NCI-H187 (cell line): ENCODE results near the gene PPP1R15B.

Source experiments
- DNase-seq, 2 experiments: peaks; one replicate each; lab custom pipeline; 2025; lab: John Stamatoyannopoulos, UW

The PPP1R15B gene

GRCh38 chr1:204411451-204412204 lies at the start of gene PPP1R15B:
Gene PPP1R15B, minus strand, starts transcription at chr1:204411817. Its CDS starts 406 bp downstream, at chr1:204411411.
- peak; percentile 99 to 100 for DNase-seq

GRCh38 chr1:204460346-204460745 lies 48.7 kb upstream of the PPP1R15B start:
- no peak for DNase-seq

- no peak for DNase-seq
These were observed 48.1 kb upstream of the PPP1R15B start for GRCh38 chr1:204459706-204460105.

DNA sequence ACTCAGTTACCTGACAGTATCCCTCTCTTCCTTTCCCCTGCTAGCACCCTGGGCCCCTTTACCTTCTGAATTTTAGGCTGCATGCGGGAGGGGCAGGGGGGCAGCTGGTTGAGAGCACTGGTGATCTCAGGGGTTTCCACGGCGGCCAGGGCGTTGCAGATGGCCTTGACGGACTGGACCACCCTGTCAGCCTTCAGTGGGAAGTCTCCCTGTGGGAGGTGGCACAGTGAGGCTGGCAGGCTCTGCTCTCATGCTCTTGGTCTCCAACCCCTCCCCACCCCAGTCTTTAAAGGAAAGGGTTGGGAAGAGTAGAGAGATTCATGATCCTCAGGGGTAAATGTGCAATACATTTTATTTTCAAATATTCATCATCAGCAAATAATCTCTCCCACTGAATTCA lies 46.0 kb upstream of the PPP1R15B start:
- no peak for DNase-seq

DNA sequence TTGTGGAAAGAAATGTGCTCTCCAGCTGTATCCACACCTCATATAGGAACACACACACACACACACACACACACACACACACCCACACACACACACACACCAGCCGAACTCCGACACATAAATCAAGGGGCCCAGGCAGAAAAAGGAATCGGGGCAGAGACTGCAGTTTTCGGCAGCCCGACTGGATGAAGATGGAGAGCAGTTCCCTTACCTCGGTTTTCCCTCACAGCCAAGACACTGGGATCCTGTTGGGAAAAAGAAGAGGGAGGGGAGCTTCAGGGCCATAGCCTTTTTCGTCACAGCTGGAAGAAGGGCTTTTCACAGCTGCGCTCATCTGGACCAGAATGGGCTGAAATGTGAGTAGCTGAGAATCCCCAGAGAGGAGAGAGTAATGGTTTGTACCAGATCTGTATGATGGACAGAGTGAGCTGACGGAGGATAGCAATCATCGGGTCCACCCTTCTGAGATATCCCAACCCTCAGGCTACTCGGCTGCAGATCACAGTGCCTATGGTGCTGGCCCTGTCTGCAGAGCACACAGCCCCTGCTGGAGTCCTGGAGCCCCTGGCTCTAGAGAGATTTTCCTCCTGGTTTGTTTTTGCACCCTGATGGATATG lies 45.3 kb upstream of the PPP1R15B start:
- no peak for DNase-seq

GRCh38 chr1:204455831-204456145 lies 44.2 kb upstream of the PPP1R15B start:
- no peak for DNase-seq

DNA sequence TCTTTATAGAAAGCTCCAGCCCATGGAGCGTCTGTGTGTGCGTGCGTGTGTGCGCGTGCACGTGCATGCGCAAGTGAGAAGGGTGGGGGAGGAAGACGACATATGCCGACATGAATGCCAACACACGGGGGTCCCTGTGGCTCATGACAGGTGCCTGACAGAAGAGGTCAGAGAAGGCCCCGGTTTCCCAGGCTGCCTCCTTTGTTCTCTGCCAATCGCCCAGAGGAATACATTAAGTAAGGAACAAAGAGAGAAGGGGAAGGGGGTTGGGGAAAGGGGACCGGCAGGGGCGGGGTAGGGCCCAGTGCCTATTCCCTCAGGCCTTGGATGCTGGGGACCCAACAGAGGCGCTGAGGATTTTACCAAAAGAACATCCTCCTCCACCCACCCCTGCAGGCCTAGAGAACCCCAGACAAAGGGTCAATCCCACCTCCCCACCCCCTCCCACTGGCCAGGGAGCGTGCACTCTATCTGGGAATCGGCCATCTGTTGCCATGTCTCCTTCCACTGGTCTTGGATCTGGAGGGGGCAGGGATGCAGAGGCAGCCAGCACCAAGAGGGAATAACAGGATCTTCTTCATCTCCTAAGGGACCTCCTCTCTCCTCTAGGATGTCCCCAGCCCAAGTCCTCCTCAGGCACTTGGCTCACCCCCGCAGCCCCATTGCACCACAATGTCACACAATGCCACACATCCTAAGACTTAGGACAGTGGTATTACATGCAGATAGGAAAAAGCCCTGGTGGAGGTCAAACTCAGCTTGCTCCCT lies 43.6 kb upstream of the PPP1R15B start:
- no peak for DNase-seq

- DNase-seq, result no peak
These were observed 42.9 kb upstream of the PPP1R15B start for GRCh38 chr1:204454476-204454875.

DNA sequence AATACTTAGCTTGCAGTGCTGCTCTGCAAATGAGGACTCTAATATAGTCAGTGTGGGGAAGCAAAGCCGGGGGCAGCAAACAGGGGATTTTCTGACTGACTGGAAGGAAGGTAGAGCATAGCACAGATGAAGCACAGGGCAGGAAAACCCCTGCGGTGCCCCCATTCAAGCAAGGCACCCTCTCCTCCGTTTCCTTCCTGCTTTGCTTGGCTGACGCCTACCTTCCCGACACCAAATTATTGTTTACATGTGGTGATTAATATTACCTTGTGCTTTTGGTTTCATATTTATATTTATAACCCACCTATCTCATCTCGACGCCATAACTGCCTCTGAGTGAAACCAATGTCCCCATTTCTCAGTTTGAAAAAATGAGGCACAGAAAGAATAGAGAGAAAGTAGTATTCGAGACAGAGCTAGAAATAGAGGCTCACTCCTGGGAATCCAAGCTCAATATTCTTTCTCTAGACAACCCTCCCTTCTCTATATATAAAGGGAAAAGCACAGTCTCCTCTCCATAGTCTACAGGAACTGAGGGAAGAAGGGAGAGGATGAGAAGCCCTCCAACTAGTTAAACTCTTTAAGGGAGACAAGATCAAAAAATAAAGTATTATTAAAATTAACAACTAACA lies 41.6 kb upstream of the PPP1R15B start:
- DNase-seq, result no peak

- no peak for DNase-seq
These were observed 39.9 kb upstream of the PPP1R15B start for GRCh38 chr1:204451352-204452124.

- no peak for DNase-seq
These were observed 39.0 kb upstream of the PPP1R15B start for GRCh38 chr1:204450461-204451257.

- no peak for DNase-seq
These were observed 38.2 kb upstream of the PPP1R15B start for GRCh38 chr1:204449678-204450280.

DNA sequence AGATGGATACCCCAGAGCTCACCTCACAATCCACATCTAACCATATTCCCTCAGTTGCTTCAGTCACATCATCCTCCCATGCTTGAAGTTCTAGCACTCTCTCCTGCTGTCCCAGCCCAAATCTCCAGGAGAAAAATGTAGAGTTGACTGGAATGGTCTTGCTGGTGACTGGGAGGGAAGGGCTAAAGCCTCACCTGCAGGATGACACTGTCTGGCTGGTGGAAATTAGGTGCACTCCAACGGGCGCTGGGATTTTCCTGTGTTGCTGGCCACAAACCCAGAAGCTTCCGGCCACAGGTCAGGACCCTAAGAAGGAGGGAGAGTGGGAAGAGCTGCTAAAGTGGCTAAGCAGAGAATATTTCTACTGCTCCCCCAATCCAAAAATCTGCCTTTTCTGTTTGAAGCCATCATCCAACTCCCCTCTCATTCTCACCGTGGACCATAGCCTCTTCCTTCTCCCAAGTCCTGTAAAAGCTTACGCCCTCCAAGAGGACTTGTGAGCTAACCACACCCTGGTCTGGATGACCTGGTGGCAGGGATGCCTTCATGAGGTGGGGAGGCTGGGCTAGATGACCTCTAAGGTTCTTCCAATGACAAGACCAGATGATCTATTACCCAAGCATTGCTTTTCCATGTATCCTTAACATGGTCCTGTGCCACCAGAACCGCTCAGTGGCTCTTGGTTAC lies 37.5 kb upstream of the PPP1R15B start:
- DNase-seq, result no peak

DNA sequence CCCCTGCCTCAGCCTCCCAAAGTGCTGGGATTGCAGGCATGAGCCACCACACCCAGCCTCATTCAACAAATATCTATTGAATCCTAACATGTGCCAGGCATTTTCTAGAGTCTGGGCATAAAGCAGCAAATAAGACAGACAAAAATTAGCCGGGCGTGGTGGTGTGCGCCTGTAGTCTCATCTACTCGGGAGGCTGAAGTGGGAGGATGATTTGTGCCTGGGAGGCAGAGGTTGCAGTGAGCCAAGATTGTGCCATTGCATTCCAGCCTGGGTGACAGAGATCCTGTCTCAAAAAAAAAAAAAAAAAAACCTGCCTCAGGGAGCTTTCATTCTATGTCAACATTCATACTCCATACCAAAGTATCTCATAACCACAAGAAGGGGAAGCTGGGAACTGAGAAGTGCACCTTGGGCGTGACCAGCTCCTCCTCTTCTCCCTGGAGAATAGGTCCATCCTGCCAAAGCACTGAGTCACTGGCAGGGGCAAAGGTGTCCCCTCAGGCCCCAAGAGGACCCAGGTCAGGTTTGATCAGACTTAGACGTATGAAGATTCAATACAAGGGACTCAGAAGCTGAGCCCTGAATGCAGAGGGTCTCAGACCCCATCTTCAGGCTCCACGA lies 36.8 kb upstream of the PPP1R15B start:
- no peak for DNase-seq

- DNase-seq, result no peak
These were observed 36.1 kb upstream of the PPP1R15B start for GRCh38 chr1:204447736-204448135.

DNA sequence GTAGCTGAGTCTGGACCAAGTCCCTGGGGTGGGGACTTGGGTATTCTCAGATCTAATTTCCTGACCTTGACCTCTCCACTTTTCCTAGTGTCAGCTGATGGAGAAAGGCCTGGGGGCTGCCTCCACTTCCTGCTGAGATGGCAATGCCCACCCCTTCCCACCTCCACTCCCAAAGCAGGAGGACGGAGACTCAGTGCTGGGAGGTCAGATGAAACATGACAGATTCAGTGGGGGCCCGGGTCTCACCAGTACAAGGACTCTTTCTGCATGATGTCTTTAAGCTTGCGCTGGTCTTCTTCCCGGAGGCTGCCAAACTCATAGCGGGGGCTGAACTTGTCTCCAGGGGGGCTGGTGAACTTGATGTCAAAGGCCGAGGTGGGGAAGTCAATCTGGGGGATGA lies 35.6 kb upstream of the PPP1R15B start:
- DNase-seq, result no peak

DNA sequence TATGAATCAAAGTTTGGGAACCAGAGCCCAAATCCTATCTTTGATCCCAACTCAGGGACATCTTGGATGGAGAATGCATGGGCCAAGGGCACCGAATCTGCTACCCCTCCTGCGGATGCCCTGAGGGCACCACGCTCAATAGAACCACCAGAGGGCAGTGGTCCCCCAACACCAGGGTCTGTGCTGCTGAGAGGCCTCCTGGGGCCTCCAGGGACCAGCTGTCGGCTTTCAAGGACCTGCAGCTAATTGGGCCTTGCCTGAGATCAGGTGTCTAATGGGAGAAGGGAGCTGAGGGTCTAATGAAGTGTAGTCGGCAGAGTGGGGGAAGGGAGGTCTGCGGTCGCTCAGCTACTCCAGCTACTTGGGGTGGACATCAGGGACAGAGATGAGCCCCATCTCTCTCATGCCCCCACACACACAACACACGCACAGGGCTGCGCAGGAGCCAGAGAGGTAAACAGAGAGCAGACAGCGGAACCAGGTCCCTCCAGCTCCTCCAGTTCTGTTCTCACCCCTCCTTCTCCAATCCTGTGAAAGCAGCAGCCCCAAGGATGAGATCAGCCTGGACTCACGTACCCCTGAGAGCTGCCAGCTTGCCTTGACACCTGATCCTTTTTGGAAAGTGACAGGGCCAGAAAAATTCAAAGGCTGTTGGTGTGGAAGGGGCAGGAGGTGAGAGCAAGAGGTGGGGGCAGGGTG lies 34.9 kb upstream of the PPP1R15B start:
- DNase-seq, result peak; percentile 96 to 98

DNA sequence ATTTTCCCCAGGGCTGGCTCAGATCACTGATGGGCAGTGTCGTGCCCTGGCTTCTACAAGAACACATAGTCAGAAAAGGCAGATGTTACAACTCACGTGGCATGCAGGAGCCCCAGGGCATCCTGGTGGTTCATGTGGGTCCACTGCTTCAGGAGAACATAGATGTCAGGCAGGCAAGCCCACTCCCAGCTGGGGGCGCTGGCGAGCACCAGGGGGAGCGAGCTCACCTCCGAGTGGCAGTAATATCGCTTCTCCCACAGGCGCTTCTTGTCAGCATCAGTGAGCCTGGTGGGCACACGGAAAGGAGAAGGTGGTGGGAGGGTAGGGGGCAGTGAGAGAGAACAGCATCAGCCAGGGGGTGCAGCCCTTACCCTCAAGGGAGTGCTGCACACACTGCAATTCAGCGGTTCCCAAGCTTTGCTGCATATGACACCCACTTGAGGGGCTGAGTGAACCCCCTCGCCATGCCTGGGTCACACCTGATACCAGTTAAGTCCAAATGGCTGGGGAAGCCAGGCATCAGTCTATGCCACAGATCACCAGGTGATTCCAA lies 34.3 kb upstream of the PPP1R15B start:
- DNase-seq, result no peak
